ENCODE results near the gene FKBP4.
"Not testable (repeated sequence)": the region's sequence is repeated elsewhere in the genome, so short reads cannot be mapped to it uniquely, and the experiment has no call there.

Gene FKBP4, protein sequence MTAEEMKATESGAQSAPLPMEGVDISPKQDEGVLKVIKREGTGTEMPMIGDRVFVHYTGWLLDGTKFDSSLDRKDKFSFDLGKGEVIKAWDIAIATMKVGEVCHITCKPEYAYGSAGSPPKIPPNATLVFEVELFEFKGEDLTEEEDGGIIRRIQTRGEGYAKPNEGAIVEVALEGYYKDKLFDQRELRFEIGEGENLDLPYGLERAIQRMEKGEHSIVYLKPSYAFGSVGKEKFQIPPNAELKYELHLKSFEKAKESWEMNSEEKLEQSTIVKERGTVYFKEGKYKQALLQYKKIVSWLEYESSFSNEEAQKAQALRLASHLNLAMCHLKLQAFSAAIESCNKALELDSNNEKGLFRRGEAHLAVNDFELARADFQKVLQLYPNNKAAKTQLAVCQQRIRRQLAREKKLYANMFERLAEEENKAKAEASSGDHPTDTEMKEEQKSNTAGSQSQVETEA

DNA sequence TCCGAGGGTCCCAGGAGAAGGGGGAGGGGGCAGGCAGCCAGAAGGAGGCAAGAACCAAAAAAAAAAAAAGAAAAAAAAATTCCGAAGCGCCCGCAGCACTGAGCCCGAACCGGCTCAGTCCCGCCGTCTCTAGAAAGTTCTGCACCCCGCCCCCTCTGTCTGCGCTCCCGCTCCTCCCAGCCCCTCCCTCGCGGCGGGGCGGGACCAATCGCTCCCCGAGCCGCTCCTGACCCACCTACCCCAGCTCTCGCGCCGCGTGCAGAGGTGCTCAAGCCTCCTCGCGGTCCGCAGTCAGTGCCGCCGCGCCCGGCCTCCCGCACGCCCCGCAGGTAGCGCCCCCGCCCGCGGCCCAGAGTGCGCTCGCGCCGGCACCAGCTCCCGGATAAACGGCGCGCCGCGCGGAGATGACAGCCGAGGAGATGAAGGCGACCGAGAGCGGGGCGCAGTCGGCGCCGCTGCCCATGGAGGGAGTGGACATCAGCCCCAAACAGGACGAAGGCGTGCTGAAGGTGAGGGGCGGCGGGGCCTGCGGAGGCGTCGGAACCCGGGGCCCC lies at the start of gene FKBP4:
Gene FKBP4 (plus strand): TSS at position 235 of the 554 bp plus-strand sequence. CDS start 170 bp downstream, at position 405.
- peak; percentile 53 for DNase-seq (ENCODE audit: low read depth)

DNA sequence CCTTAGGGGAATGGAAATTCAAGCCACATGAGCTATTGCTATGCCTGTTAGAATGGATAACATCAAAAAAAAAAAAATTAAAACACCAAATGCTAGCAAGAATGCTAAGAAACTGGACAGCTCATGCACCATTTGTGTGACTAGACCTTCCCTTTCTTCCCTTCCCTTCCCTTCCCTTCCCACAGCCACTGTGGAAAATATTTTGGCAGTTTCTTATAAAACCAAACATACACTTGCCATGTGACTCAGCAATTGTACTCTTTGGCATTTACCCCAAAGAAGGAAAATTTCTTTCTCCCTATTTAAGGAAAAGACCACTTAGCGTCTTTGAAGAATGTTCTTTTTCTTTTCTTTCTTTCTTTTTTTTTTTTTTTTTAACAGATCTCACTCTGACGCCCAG lies 49.1 kb upstream of the FKBP4 start:
- DNase-seq (ENCODE audit: low read depth), result no peak

DNA sequence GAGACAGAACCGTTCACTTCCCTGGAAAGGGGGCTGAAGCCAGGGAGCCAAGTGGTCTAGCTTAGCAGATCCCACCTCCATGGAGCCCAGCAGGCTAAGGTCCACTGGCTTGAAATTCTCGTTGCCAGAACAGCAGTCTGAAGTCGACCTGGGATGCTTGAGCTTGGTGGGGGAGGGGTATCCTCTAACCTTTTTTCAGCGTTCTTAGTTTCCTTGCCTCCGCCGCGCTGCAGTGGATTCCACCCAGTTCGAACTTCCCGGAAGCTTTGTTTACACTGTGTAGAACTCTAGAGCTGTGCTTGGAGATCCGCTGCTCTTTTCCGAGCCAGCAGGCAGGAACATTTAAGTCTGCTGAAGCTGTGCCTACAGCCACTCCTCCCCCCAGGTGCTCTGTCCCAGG lies 45.2 kb upstream of the FKBP4 start:
- no peak for DNase-seq (ENCODE audit: low read depth)

DNA sequence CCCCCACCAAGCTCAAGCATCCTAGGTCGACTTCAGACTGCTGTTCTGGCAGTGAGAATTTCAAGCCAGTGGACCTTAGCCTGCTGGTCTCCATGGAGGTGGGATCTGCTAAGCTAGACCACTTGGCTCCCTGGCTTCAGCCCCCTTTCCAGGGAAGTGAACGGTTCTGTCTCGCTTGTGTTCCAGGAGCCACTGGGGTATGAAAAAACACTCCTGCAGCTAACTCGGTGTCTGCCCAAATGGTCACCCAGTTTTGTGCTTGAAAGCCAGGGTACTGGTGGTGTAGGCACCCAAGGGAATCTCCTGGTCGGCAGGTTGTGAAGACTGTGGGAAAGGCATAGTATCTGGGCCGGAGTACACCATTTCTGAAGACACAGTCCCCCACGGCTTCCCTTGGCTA lies 44.6 kb upstream of the FKBP4 start:
- DNase-seq (ENCODE audit: low read depth), result no peak

DNA sequence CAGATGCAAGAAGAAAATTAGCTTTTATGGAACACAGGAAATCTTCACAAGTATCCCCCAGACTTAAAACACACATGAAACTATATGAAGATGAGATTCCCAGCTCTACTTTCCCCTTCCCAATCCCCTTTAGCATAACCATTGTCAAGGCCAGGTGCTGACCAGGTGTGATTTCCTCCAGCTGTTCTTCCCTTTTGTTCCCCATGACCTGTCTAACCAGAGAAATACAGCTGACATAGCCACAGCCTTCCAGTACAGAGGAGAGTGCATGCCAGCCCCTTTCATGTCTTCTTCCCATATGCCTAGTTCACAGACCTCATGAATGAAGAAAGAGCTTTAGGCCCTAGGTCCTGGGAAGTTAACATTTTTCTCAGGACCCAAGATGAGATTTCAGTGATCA lies 43.5 kb upstream of the FKBP4 start:
- no peak for DNase-seq (ENCODE audit: low read depth)

DNA sequence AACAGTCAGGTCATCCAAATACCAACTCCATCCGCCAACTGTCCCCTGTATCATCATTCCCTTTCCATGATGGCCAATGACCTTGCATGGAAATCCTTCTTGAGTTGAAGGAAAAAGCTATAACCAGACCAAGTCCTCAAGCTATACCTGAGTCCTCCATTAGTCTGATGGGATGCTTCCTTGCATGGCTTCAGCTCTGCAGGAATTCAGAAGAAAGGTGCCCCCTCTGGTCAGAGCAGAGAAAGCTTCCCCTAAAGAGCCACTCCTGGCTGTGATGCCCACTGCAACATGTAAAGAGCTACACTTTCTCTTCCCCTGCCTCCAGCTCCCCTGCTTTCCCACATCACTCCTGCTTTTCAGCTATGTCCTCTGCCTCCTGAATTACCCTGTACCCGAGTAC lies 43.1 kb upstream of the FKBP4 start:
- no peak for DNase-seq (ENCODE audit: low read depth)

DNA sequence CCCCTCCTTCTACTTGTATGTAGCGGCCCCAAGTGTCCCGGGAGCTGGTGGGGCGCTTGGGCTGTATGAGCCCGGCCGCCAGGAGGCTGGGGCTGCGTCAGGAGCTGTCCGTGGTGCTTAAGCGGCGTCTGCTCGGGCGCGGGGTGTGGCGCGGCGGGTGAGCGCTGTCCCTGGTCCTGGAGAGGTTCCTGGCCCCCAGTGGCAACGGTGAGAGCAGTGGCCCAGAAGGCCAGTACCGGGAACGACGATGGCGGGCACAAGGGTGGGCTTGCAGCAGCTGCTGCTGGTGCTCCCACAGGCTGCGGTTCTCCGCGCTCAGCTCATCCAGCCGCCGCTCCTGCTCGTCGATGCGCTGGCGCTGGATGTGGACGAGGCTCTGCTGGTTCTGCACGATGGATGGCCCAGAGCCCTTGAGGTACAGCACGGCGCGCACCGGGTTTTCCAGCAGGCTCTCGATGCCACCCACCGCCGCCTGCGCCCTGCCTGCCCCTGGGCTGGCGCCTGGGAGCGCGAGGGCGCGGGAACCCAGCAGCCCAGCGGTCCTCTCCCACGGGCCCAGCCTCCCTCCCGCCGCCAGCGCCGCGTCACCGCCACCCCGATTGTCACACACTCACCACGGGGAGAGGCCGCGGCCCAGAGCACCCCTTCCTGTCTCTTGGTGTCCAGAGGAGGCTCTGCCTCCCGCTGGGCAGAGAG lies 41.9 kb upstream of the FKBP4 start:
- peak; percentile 31 for DNase-seq (ENCODE audit: low read depth)

DNA sequence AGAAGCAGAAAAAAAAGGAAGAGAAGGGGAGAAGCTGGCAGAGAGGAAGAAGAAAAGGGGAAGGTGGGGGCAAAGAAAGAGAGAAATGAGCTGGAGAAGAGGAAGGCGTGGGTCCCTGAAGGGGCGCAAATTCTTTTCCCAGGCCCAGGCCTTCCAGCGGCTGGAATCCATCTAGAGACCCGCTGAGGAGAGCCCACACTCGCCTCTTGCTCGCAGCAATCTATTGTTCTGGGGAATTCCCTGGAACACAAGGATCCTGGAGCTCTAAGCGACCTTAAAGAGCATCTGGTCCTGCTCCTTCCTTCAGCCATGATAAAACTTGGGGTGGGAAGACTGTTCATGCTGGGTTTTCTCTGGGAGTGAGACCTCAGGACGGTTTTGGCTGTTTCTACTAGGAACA lies 41.2 kb upstream of the FKBP4 start:
- DNase-seq (ENCODE audit: low read depth), result no peak

DNA sequence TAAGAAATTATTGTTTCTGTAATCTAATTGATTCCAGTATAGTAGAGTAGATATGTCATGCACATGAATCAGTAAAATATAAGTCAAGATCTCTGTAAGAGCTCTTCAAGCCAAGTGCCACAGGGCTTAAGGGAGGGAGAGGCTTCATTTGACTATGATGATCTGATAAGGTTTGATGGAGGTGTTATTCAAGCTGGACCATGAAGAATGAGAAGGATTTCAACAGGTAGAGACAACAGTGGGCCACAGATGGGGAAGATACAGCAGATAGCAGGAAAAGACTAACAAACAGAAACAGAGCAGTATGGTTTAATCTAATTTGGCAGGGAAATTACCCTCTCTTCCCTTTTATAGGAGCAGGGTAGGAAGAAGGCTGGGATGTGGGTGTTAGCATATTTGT lies 40.6 kb upstream of the FKBP4 start:
- DNase-seq (ENCODE audit: low read depth), result no peak

DNA sequence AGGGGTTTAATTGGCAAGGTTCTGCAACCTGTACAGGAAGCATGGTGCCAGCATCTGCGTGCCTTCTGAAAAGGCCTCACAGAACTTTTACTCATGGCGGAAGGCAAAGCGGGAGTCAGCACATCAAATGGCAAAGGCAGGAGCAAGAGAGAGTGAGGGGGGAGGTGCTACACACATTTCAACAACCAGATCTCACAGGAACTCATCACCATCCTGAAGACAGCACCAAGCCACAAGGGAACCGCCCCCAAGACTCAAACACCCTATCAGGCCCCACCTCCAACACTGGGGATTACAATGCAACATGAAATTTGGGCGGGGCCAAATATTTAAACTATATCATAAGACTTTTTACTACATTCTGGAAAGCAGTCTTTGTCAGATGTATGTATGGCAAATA lies 38.0 kb upstream of the FKBP4 start:
- no peak for DNase-seq (ENCODE audit: low read depth)

DNA sequence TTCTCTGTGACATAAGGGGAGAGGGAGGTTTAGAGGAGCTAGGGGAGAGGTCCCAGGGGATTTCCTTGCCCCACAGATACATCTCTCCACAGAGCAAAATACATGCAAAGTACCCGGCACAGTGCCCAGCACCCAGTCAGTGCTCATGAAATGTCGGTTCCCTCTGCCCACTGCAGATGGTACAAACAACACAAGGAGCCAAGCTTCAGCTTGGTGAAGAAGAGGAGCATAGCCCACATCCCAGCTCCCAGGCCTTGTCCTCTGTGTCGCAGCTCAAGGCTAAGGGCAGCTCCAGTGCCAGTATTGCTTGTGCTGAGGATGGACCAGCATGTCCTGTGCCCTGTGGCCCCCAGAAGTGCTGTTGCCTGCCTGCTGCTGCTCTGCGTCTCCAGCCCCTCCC lies 35.0 kb upstream of the FKBP4 start:
- no peak for DNase-seq (ENCODE audit: low read depth)

DNA sequence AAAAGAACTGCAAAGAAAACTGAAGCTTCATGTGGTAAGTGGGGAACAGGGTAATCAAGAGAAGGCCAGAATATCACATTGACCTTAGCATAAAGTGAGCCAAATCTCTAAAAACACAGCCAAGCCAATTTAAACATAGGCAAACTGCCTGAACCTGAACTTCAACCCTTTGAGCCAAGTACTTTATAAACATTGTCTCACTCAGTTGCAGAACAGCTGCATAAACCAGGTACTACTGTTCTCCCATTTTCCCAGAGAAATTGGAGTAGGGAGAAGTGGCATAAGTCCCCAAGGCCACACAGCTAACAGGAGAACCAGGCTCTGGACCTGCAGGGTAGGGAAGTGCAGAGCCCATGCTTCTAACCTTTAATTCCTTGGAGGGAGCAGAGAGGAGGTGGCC lies 30.4 kb upstream of the FKBP4 start:
- no peak for DNase-seq (ENCODE audit: low read depth)

DNA sequence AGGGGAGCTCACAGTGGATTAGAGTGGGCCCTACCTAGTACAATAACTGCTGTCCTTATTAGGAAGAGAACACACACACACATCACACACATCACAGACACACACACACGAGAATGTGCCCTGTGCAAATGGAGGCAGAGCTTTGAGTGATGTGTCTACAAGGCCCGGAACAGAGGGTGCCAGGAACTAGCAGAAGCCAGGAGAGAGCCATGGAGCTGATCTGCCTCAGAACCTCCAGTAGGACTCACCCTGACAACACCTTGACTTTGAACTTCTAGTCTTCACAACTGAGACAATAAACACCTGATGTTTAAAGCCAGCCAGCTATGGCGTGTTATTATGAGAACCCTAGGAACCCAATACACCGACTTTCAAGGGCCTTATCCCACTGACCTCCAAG lies 29.7 kb upstream of the FKBP4 start:
- no peak for DNase-seq (ENCODE audit: low read depth)

DNA sequence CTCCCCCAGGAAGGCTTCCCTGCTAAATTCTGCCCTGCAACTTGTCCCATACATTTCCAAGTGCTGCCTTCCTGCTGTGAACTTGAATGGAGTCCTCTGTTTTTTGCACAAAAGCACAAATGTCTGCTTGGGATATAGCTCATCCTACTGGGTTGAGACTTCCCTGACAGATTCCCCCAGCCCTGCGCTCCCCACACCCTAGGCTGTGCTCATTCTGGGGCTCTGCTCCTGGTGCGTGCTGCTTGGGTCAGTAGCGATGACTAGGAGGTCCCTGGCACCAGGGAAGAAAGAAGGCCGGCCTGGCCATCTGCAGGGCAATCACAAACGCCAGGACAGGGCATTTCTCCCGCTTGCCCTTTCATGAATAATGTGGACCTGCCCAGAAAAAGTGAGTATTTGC lies 29.2 kb upstream of the FKBP4 start:
- DNase-seq (ENCODE audit: low read depth), result no peak

DNA sequence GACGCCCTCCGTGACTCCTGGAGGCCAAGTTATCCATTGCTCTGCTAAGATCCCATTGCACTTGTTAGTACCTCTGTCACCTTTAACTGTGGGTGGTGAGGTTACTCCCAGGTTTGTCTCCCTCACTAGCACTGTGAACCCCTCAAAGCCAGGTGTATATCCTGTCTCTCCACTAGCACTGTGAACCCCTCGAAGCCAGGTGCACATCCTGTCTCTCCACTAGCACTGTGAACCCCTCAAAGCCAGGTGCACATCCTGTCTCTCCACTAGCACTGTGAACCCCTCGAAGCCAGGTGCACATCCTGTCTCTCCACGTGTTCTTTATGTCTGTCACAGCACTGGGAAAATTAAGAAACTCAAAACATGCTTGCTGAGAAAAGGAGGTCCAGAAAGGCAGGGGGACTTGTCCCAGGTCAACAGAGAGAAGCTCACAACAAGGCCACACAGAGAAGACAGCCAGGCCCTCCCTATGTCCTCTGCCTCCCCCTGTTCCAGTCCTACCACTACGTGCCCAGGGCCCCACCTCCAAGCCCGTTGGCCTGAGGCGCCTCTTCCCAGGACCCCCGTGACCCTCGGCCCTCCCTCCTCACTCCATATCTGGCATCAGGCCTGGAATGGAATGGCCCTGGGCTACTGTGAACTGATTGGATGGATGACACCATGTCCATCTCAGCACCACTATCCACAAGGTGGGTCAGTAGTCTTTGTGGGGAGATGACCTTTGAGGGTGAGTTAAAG lies 26.4 kb upstream of the FKBP4 start:
- DNase-seq (ENCODE audit: low read depth), result no peak

DNA sequence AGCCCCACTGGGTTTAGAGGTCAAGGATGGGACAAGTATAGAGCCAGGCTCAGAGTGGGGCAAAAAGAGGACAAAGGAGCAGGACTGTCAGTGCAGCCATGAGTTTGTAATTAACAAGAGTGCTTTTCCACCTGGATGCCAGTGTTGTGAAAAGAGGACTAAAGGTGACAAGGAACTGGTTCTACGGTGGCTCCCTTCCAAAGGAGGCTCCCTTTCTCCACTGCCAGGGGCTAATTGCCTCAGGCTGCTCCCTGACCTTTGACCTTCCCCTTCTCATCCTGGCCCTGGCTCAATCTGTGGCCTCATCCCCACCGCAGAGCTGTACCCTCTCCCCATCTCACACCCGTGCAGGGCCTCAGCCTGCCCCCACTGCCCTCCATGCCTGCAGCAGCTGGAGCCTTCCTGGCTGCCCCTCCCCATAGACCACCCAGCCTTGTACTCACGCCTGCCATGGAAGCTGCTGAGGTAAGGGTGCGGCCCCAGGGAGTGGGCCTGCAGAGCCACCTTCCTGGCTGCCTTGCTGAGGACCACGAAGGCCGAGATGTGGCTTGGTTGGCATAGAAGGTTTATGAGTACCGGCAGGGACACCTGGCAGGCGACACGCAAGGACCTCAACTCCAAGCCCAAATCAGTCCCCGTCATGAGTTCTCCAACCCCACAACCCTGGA lies 24.8 kb upstream of the FKBP4 start:
- no peak for DNase-seq (ENCODE audit: low read depth)

DNA sequence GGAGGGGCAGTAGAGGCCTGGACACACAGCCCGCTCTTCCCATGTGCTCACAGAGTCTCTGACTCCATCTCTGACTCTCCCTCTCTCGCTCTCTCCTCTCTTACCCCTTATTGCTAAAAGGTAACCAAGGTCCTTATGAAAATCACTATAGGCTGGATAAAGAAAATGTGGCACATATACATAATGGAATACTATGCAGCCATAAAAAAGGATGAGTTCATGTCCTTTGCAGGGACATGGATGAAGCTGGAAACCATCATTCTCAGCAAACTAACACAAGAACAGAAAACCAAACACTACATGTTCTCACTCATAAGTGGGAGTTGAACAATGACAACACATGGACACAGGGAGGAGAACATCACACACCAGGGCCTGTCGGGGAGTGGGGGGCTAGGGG lies 24.2 kb upstream of the FKBP4 start:
- not testable (repeated sequence) for DNase-seq (ENCODE audit: low read depth)

DNA sequence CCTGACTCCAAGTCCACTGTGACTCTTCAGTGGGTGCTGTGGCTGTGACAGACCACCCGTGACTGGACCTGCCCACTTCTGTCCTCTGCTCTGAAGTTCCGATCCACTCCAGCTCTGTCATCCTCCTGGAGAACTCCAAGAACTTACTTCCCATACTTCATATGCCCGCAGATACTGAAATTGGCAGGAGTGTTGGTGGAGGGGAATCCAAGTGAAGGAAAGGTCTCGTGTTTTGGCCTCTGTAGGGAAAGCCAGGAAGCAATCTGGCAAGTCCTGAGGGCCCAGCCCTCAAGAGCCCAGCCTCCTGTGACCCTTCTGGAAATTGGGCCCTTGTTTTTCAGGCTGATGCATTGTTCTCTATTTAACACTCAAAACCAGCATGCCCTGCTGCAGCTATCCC lies 22.4 kb upstream of the FKBP4 start:
- DNase-seq (ENCODE audit: low read depth), result no peak

DNA sequence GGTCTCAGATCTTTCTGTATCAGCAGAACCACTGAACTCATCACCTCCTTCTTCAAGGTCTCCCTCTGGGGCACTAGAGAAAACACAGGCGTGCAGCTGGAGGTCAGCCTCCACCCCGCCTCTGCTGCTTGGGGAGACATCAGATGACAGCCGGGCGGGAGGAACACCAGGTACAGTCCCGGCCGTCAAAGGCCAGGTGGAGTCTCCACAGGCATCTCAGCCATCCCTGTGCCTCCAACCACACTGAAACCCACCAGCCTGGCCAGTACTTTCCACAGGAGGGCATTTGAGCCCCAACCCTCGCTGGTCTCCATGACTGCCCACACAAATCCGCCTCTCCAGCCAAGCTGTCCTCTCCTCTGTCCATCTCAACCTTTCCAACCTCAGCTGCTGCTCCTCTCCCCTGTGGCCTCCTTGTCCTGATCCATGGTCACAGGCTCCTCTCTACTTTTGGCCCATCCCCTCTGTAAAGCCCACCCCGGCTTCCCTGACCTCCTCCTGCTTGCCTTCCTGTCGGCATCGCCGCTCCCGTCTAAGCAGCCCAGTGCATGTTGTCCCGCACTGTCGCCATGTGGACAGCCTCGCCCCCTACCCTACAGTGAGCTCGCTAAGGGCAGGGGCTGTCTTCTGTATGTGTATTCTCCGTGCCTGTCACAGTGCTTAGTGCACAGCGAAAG lies 21.4 kb upstream of the FKBP4 start:
- no peak for DNase-seq (ENCODE audit: low read depth)

DNA sequence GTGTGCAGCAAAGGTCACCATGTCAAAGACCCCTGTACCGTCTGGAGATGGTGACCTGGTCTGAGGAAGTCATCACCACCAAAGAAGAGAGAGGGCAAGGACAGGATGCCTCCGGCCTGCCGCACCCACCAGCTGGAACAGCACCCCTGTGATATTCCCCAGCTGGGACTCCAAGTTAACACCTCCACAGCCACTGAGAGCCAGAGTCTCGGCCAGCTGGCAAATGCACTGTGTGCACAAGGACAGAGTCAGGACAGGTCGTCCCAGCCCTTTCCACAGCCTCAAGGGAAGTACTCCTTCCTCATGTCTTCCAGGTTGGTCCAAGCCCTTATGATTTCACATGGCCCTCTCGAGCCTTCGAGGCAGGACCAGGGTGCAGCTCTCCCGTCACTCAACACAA lies 19.3 kb upstream of the FKBP4 start:
- DNase-seq (ENCODE audit: low read depth), result no peak

DNA sequence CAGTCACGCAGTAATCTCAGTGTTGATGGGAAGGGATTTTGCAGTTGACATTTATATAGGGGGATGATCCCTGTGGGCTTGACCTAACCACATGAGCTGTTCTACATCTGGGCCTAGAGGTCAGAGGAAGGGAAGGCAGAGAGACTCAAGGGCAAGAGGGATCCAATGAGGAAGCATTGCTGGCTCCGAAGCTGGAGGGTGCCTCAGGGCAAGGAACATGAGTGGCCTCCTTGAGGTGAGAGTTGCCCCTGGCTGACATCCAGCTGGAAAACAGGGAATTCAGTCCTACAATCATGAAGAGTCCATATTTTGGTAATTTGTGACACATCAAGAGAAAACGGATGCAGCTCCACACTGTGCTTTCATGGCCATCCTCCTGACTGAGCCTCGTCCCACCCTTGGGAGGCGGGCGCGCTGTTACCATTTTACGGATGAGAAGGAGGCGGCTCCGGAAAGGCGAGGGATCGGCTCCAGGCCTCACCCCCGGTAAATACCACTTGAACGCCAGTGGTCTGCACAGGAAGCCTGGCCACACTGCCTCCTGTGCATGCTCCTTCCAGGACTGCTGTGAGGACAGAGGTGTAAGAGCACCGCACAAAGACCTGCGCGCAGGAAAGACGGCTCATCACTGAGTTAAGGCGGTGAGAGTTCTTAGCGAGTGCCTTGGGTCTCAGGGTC lies 18.5 kb upstream of the FKBP4 start:
- no peak for DNase-seq (ENCODE audit: low read depth)

All from HS-27A (cell line).